HL-60 (cell line): ENCODE data around the gene FRMD5.

ENCODE experiments used
- DNase-seq, 2 experiments: peaks; one replicate each; pipeline ENCODE4 v3.0.0-alpha.2; 2010 to 2020; ENCODE audit warnings: low read depth in 1 of 2, low spot score in 1 of 2
- H3K27ac ChIP-seq: fragments of 250-450 bp; sonication (Bioruptor Pico); replicated peaks from 2 replicates; pipeline ENCODE4 v1.5.1; 2020; ENCODE audit warnings: mild to moderate bottlenecking, moderate library complexity
- H3K27me3 ChIP-seq: fragments of 250-450 bp; sonication (Bioruptor Pico); 2 replicates; pipeline ENCODE4 v1.5.1; 2021; ENCODE audit warnings: mild to moderate bottlenecking, moderate library complexity; ENCODE audit not compliant: insufficient read depth, poor library complexity, severe bottlenecking
- H3K4me3 ChIP-seq: replicated peaks from 2 replicates; pipeline ENCODE4 v1.5.1; 2011; ENCODE audit warnings: mild to moderate bottlenecking, control low read depth, low read length; ENCODE audit not compliant: insufficient read depth
- CTCF ChIP-seq: IDR thresholded peaks from one replicate; pipeline ENCODE4 v1.5.1; 2011; ENCODE audit warnings: low read length, control low read depth, inconsistent platforms; ENCODE audit not compliant: insufficient read depth
- GABPA ChIP-seq: IDR thresholded peaks from 2 replicates; pipeline ENCODE4 v1.6.1; 2012; ENCODE audit warnings: low read depth
- POLR2AphosphoS5 ChIP-seq: IDR thresholded peaks from 2 replicates; pipeline ENCODE4 v1.6.1; 2012; ENCODE audit warnings: low read depth
- REST ChIP-seq: IDR thresholded peaks from 2 replicates; pipeline ENCODE4 v1.6.1; 2012; ENCODE audit warnings: low read depth; ENCODE audit not compliant: insufficient replicate concordance
- SPI1 ChIP-seq: IDR thresholded peaks from 2 replicates; pipeline ENCODE4 v1.6.1; 2012; ENCODE audit warnings: low read depth, mild to moderate bottlenecking, borderline replicate concordance

Gene FRMD5

GRCh38 chr15:43912208-43912607 lies 282.9 kb downstream of the FRMD5 start:
- TF ChIP-seq CTCF (no peak), REST (no peak), GABPA (no peak), POLR2AphosphoS5 (no peak), SPI1 (no peak)
- no peak overlapping the region for H3K27ac ChIP-seq
- no peak overlapping the region for H3K4me3 ChIP-seq
- no peak for DNase-seq
- H3K27me3 ChIP-seq, result no peaks in the 10 kb centered on the region

GRCh38 chr15:43911235-43911781 lies 283.8 kb downstream of the FRMD5 start:
- Histone ChIP-seq H3K4me3 (no peak overlapping the region), H3K27me3 (no peaks in the 10 kb centered on the region), H3K27ac (no peak overlapping the region)
- TF ChIP-seq CTCF (no peak), REST (no peak), POLR2AphosphoS5 (no peak), GABPA (no peak), SPI1 (no peak)
- no peak for DNase-seq

- no peak for DNase-seq
- TF ChIP-seq REST (no peak), POLR2AphosphoS5 (no peak), SPI1 (no peak), GABPA (no peak), CTCF (no peak)
- Histone ChIP-seq H3K4me3 (no peak overlapping the region), H3K27me3 (no peaks in the 10 kb centered on the region), H3K27ac (no peak overlapping the region)
Observed at GRCh38 chr15:43908516-43909050, 286.5 kb downstream of the FRMD5 start.
